HG03575 (cell line): Measurements from ENCODE around the gene TSKS.

ENCODE experiments used
- ATAC-seq: cut with Tn5 transposase; IDR thresholded peaks from one replicate; pipeline ENCODE4 v1.9.1; 2021; ENCODE audit not compliant: unreplicated experiment, insufficient number of reproducible peaks, low FRiP score; ENCODE audit errors: extremely low read depth

The TSKS gene

GRCh38 chr19:49763230-49763629 is at the start of gene TSKS:
Gene TSKS (minus strand): TSS chr19:49763306. CDS start chr19:49763247, 59 bp downstream.
- ATAC-seq: no peak

- ATAC-seq: no peak
These were observed 49.4 kb upstream of the TSKS start for GRCh38 chr19:49812452-49812996.

GRCh38 chr19:49811328-49811727 is 48.2 kb upstream of the TSKS start:
- no peak for ATAC-seq

- ATAC-seq: no peak
These were observed 46.9 kb upstream of the TSKS start for GRCh38 chr19:49809941-49810389.

- ATAC-seq: no peak
These were observed 46.2 kb upstream of the TSKS start for GRCh38 chr19:49809160-49809940.

DNA sequence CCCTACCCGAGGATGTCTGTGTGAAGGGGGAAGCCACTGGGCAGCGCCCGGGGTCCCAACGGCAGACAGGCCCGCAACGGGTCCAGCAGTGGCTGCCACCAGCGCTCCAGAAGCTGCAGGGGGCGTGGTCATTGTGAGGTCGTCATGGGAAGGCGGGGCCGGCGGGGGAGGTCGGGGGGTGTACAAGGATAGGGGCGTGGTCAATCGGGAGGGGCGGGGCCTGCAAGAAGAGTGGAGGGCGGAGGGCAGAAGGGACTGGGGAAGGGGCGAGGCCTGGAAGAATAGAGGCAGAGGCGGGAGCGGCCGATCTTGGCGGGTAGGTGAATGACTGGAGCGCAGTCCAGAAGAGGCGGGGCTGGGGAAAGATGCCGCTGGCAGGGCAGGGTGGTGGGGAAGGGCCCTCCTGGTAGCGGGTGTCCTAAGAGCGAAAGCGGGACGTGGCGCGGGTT is 45.6 kb upstream of the TSKS start:
- no peak for ATAC-seq

DNA sequence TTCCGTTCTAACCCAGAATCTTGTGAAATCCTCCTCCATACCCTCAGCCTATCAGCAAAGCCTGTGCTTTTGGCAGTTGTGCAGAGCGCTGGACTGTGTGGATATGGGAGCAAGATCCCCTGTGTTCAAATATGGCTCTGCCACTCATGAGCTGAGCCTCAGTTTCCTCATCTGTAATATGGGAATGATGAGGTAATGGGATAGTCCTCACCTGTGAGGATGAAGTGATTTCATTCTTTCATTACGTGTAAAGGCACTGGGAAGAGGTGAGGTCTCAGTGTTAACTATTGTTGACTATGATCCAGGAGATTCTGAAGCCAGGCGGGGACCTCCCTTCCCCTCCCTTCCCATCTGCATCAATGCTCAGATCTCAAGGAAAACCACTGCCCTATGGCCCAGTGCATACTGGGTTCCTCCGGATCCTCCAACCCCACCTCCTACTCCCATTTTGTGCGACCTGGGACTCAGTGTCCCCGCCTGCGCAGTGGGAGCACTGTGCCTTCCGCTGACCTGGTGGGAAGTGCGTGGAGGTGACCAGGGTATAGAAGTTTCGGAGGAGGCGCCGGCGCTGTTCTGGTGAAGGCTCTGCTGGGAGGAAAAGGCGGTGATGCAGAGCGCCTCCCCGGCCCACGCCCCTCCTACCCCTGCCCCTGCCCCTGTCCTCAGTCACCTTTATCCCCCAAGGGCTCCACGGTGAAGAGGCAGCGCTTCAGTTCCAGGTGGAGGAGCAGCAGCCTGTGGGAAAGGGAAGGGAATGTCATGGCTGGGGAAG is 45.0 kb upstream of the TSKS start:
- ATAC-seq: no peak

GRCh38 chr19:49807058-49807903 is 44.2 kb upstream of the TSKS start:
- no peak for ATAC-seq

- ATAC-seq: no peak
These were observed 43.5 kb upstream of the TSKS start for GRCh38 chr19:49806620-49806959.

GRCh38 chr19:49805822-49806619 is 42.9 kb upstream of the TSKS start:
- ATAC-seq: no peak

DNA sequence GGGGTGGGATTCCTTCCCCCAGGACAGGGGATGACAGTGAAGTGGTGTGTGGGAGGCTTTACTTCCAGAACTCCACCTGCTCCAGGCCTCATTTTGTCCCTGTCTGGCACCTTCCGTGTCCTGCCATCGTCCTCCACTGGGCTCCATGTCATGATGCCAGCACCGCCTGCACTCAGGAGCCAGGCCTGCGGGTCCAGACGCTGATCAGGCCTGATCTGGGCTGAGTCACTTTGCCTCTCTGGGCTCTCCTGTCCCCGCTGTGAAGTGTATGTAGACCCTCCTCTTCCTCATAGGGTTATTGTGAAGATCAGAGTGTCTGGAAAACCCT is 40.4 kb upstream of the TSKS start:
- ATAC-seq: no peak

DNA sequence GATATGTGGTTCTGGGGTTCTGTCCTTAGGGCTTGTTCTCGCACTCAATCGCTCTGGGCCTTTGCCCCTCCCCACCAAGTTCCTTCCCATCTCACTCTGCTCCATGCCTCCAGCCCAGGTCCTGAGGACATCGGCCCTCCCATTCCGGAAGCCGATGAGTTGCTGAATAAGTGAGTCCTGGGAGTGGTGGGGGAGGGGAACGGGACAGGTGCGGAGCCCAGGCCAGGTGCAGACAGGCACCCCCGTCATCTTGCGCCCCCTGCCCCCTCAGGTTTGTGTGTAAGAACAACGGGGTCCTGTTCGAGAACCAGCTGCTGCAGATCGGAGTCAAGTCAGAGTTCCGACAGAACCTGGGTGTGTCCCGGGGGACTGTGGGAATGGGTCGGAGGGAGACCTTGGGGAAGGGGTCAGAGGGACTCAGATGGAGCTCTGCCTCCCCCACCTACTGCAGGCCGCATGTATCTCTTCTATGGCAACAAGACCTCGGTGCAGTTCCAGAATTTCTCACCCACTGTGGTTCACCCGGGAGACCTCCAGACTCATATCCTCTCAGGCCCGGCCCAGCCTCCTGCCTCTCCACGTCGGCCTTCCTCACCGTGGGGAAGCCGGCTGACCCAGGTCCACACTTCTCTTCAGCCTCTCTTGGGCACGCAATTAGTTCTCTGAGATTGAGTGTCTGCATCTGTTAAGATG is 39.9 kb upstream of the TSKS start:
- no peak for ATAC-seq

GRCh38 chr19:49801966-49802661 is 39.0 kb upstream of the TSKS start:
- ATAC-seq: no peak

GRCh38 chr19:49801401-49801888 is 38.3 kb upstream of the TSKS start:
- ATAC-seq: no peak

GRCh38 chr19:49800771-49801170 is 37.7 kb upstream of the TSKS start:
- no peak for ATAC-seq

- ATAC-seq: no peak
These were observed 36.8 kb upstream of the TSKS start for GRCh38 chr19:49799798-49800376.

DNA sequence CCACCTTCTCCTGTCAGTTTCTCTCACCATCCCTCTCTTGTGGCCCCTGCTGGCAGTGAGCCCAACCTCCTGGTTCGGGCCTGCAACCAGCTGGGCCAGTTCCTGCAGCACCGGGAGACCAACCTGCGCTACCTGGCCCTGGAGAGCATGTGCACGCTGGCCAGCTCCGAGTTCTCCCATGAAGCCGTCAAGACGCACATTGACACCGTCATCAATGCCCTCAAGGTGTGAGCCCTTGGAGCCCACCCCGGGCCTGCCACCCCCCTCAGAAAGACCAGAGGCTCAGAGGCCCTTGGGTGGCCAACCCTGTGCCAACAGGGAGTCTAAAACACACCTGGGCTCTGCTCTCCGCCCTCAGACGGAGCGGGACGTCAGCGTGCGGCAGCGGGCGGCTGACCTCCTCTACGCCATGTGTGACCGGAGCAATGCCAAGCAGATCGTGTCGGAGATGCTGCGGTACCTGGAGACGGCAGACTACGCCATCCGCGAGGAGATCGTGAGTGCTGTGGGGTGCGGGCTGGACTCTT is 36.2 kb upstream of the TSKS start:
- ATAC-seq: no peak
